ENCODE data around the gene CISTR.

DNA sequence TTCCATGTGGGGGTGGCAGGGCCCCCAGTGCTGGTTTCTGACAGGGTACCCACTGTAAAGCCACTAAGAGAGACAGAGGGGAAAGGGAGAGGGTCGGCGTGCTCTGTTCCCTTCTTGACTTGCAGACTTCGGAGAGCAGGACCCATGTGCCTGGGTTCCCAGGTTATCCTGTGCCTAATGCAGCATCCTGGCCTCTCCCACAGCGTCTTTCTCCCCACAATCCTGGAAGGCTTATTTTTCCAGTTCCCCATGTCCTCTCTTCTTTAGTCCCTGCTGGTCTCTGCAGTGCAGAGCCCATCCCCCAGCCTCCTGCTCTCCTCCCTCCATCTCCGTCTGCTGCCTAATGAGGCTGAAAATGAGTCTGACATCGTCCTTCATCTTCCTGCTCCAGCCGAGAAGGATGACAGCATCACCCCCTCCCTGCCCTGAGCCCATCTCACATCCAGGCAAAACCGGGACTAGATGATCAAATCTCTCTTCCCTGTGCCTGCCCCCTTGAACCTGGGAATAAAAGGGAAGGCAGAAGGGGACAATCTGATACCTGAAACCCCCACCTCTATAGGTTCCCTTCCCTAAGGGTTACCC is 39.6 kb downstream of the CISTR start:
- TF ChIP-seq, protein P1, sequence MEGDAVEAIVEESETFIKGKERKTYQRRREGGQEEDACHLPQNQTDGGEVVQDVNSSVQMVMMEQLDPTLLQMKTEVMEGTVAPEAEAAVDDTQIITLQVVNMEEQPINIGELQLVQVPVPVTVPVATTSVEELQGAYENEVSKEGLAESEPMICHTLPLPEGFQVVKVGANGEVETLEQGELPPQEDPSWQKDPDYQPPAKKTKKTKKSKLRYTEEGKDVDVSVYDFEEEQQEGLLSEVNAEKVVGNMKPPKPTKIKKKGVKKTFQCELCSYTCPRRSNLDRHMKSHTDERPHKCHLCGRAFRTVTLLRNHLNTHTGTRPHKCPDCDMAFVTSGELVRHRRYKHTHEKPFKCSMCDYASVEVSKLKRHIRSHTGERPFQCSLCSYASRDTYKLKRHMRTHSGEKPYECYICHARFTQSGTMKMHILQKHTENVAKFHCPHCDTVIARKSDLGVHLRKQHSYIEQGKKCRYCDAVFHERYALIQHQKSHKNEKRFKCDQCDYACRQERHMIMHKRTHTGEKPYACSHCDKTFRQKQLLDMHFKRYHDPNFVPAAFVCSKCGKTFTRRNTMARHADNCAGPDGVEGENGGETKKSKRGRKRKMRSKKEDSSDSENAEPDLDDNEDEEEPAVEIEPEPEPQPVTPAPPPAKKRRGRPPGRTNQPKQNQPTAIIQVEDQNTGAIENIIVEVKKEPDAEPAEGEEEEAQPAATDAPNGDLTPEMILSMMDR (IDR thresholded peaks at IDR 0.05): no peak
- TF ChIP-seq EP300 (IDR thresholded peaks at IDR 0.05): no peak

Data from stomach (tissue), 4 donors.